HG03558 (cell line): ENCODE measurements around the gene COPB1.

Source experiments
- ATAC-seq: cut with Tn5 transposase; IDR thresholded peaks from one replicate; pipeline ENCODE4 v1.9.1; 2021; ENCODE audit warnings: moderate number of reproducible peaks; ENCODE audit not compliant: unreplicated experiment; ENCODE audit errors: extremely low read depth

Gene COPB1

GRCh38 chr11:14444441-14445189 is 55.0 kb downstream of the COPB1 start:
- ATAC-seq, result no peak

DNA sequence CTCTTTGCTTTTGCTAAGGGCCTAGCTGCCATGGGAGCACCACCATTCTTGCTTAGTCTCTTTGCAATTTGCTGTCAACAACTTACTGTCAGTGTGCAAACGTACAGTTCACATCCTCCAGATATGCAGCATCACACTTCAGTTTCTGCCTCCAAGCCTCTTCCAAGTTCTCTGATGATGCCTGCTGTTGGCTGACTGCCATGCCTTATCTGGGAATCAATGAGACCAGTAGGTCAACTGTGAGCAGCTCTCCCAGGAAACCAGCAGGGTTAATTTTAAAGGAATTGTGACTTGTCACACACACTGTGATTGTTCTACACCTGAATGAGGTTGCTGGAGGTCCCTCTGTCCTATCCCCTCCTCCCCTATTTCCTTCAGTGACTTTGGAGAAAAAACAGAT is 56.0 kb downstream of the COPB1 start:
- no peak for ATAC-seq

- no peak for ATAC-seq
Measured at GRCh38 chr11:14435717-14436512, 63.7 kb downstream of the COPB1 start.

DNA sequence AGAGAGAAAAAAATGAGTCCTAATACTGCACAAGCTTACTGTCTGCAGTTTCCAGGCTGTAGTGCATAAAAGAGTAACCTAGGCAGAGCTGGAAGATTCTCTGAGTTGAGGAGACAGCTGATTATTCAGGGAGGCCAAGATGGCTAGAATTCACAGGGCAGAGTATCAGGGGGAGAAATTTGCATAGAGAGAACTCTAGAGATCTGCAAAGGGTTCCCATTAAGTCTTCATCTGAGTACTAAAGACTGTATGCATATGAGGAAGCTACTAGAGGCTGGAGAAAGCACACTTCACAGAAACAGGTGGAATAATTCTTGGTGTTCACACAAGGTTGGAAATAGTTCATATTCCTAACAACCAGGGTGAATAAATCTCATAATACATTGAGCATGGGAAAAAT is 74.0 kb downstream of the COPB1 start:
- ATAC-seq, result no peak

DNA sequence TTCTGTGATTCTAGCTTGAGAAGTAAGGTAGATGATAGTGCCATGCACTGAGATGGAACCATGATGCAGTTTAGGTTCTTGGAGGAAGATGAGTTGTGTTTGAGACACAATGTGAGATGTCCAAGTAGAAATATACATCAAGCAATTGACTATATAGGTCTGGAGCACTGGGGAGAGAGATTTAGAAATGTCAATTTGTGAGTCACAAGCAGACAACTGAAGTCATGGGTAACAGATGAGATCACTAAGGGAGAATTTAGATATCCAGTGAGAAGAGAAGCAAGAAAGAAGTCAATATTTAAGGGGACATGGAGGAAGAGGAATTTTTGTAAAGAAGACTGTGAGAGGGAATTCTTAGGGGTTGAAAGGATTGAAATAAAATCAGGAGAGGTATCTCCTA is 75.5 kb downstream of the COPB1 start:
- ATAC-seq, result no peak

DNA sequence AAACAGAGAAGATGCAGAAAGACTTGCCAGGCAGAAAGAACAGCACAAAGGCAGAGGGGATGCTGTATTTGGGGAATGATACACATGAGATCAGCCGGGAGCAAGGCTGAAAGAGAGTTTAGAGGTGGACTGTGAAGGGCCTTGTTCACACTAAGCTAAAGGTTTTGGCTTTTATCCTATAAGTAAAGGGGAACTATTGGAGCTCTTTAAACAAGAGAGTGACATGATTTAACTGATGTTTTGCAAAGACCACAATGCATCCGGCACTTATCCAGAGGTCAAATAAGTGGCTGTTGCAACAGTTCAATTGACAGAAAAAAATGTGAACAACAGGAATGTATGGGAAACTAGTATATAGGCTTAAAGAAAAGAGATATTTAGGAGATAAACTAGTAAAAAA is 76.0 kb downstream of the COPB1 start:
- no peak for ATAC-seq

- no peak for ATAC-seq
Measured at GRCh38 chr11:14422814-14423182, 76.8 kb downstream of the COPB1 start.

DNA sequence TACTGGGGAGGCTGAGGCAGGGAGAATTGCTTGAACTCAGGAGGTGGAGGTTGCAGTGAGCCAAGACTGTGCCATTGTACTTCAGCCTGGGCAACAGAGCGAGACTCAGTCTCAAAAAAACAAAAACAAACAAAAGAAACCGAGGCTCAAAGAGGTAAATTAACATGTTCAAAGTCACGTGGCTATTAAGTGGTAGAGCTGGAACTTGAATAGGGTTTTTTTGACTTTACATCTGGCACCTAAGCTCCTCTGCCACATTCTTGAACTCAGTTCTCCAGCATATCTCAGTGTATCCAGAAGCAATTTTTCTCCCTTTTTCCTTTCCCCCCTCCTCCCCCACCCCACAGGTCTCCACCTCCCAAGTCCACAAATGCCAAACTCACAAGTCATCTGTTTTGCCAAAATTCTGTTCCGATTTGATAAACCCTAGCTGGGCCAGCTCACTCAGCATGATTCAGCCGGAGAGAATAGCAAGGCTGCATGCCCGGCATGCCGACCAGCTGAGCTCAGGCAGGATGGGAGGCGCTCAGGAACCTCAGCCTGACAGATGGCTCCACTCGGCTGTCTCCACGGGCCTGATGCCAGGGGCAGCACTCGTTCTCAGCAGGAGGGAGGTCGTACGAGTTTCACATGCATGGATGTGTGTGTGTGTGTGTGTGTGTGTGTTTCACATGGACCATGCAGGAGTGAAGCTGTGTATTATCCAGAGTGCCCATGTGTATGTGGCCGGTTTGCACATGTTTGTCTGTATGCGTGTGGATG is 77.4 kb downstream of the COPB1 start:
- ATAC-seq, result no peak

- ATAC-seq, result no peak
Measured at GRCh38 chr11:14420223-14420622, 79.4 kb downstream of the COPB1 start.

GRCh38 chr11:14418801-14419417 is 80.7 kb downstream of the COPB1 start:
- no peak for ATAC-seq

DNA sequence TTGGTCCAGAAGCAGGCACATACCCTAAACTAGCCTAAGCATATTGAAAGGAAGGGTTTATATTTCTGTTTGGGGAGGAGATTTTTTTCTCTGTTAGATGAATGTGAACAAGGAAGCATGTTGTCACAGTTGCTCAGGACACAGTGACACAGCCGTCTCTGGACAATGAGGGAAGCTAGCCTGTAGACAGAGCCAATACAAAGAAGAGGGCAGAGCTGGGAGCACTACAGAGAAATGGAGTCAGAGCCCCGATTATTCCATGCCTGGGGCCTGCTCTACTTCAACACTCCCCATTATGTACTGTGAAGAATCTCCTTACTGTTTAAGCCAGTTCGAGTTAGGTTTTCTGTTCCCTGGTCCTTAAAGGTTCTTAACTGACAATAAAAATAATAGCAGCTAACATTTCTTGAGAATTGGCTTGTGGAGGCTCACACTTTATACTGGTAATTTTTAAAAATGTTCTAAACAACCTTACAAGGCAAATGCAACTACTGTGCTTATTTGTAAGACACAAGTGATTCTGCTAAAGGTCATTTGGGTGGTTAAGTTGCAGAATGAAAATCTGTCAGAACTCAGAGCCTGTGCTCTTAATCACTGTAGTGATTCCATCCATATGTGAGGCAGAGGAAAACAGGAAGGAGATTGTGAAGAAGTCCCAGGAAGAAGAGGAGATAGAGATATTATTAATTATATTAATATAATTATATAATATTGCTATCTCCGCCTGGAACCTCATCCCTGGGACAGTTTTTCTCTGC is 81.8 kb downstream of the COPB1 start:
- ATAC-seq, result no peak

GRCh38 chr11:14417186-14417585 is 82.4 kb downstream of the COPB1 start:
- ATAC-seq, result no peak

DNA sequence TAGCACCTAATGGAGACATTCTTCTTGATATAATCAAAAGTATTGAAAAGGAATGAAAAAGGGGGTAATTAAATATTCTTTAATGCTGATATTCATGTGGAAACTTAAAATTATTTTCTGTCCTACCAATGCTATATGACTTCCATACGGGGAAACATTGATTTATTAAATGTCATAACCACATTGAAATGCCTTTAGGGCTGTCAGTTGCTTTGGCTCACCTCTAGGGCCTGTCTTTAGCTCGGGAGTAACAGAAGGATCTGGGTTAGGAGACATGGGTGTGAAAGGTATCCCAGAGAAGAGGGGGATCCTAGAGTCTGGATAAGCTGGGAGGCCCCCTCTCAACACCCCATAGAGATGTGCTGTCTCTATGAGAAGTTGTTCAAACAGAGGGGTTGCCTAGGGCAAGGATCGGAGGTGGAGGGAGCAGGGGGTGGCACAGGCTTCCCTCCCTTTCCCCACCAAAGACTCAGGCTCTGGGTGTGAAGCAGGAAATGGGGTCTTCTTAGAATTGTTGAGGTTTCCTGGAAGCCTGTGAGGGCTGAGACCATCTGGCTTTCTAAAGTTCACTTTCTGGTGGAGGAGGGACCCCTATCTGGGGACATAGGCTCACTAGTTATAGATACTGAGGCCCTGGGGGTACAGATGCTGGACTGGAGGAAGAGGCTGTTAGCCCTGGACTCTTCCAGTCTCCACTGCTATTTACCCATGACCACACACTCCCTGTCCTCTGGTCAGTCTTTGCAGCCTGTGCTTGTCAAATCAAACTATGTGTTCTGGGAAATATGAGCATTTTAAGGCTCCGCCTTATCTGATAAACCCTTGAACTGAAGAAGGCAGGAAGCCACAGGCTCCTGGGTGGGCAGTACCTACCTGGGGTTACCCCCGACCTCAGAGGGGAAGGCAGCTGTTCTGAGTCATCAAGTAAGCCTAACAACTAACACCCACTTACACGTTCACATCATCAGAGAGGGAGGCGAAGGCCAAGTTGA is 84.8 kb downstream of the COPB1 start:
- peak; percentile 83 for ATAC-seq

DNA sequence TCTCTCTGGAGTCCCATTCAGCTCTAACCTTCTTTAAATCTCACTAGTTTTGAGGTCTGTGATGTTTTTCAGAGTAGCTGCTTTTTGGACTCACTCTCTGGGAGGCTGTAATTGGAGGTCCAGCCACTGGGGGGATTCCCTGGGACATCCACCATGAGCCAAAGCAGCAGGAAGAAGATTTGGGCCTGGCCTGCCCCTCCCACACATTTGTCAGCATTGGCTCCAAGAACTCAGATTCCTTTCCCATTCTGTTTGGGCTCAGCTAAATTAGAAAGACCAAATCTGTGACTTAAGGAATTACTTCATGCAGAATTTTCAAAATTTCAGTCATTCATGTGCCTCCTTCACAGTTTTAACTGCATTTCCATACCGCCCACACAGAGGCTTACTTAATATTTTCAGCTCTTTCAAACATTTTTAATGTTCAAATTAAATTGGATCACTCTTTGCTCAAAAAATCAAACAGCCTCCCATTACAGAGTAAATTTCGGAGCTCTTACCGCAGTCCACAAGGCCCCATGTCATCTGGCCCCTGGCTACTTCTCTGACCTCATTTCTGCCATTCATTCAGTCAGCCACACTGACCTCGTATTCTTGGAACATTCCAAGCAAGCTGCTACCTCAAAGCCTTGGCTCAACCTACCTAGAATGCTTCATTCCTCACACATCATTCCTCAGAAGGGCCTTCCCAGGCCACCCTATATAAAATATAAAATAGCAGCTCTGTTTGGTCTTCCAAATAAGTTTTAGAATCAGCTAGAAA is 86.1 kb downstream of the COPB1 start:
- ATAC-seq, result no peak

- ATAC-seq, result no peak
Measured at GRCh38 chr11:14411818-14412217, 87.8 kb downstream of the COPB1 start.

DNA sequence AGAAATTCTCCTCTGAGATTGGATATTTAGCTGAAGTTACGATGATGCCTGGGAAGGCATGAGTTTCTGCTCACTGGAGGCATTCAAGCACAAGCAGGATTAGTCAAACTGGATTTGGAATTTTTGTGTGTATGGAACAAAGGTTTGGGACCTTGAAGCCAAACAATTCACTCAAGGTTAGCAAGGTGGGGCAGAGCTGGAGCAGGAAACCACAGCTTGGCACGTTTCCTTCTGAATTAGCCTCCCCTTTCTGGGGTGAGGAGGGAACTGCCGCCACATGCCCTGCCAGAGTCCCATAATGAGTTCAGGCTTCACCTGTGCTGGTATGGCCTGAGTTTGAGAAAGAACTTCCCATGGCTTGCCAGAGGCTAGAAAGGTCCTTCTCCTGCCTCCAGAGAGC is 89.7 kb downstream of the COPB1 start:
- no peak for ATAC-seq

DNA sequence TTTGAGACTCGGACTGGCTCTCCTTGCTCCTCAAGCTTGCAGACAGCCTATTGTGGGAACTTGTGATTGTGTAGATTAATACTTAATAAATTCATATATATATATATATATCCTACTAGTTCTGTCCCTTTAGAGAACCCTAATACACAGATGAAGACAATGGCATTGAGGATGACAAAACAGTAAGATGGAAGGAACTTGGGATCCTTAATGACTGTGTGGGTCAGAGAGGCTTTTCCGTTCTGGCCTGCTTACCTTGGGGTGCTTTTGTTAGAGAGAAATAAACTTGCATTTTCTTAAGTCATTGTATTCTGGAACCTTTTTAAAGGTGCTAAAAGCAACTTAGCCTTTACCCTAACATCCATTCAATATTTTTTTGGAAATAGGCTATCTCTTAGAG is 91.0 kb downstream of the COPB1 start:
- ATAC-seq, result no peak
